ENCODE data around the gene NT5DC2. TPM values are rescaled to one million over a fixed set of nuclear protein-coding genes. Genes with fewer than 3 reads are reported as not detected.

The NT5DC2 gene
- total RNA-seq, 2 experiments from 2014 or later: 118 to 144 TPM

GRCh38 chr3:52523386-52524257, 10.0 kb downstream of the NT5DC2 start:
- Histone ChIP-seq H3K9me3 (ENCODE audit: low read length) (no peaks in the 10 kb centered on the region), H3K4me2 (ENCODE audit: low read length) (no peak overlapping the region), H3K27ac (ENCODE audit: low read depth, low read length, poor library complexity, severe bottlenecking) (no peak overlapping the region), H3K4me1 (ENCODE audit: insufficient read depth, low read length, poor library complexity, severe bottlenecking) (no peaks in the 10 kb centered on the region), H3K4me3 (ENCODE audit: low read depth, low read length, poor library complexity, severe bottlenecking) (no peak overlapping the region), H3K79me2 (ENCODE audit: insufficient read depth, low read depth, low read length) (no peaks in the 10 kb centered on the region), H2AFZ (ENCODE audit: low read length) (no peak overlapping the region), H3K36me3 (ENCODE audit: insufficient read depth, low read length) (peaks cover 34% of the 10 kb centered on the region), H3K9me2 (ENCODE audit: insufficient read depth, low read length) (no peaks in the 10 kb centered on the region), H4K20me1 (ENCODE audit: insufficient read depth, low read length) (no peaks in the 10 kb centered on the region)
- intact Hi-C loops (cut with micrococcal nuclease; ENCODE audit: unreplicated experiment): no loop called here
- TF ChIP-seq CTCF (conservative IDR thresholded peaks at IDR 0.05; ENCODE audit: low read length) (no peak), EZH2phosphoT487 (IDR thresholded peaks at IDR 0.05; ENCODE audit: borderline replicate concordance, low read depth, low read length) (no peak)
- ChIA-PET POLR2A (no interaction called here), CTCF (ENCODE audit: unreplicated experiment) (no interaction called here)
- DNase-seq (ENCODE audit: low spot score): no peak
- BruUV-seq (replicated peaks): no TSS peak

- Histone ChIP-seq H3K27ac (ENCODE audit: low read depth, low read length, poor library complexity, severe bottlenecking) (no peak overlapping the region), H3K9me3 (ENCODE audit: low read length) (no peaks in the 10 kb centered on the region), H3K4me1 (ENCODE audit: insufficient read depth, low read length, poor library complexity, severe bottlenecking) (no peaks in the 10 kb centered on the region), H3K4me2 (ENCODE audit: low read length) (no peak overlapping the region), H3K9me2 (ENCODE audit: insufficient read depth, low read length) (no peaks in the 10 kb centered on the region), H3K36me3 (ENCODE audit: insufficient read depth, low read length) (peaks cover 28% of the 10 kb centered on the region), H3K79me2 (ENCODE audit: insufficient read depth, low read depth, low read length) (no peaks in the 10 kb centered on the region), H3K4me3 (ENCODE audit: low read depth, low read length, poor library complexity, severe bottlenecking) (no peak overlapping the region), H2AFZ (ENCODE audit: low read length) (no peak overlapping the region), H4K20me1 (ENCODE audit: insufficient read depth, low read length) (no peaks in the 10 kb centered on the region)
- CTCF ChIA-PET (ENCODE audit: unreplicated experiment): no interaction called here
- POLR2A ChIA-PET: no interaction called here
- no peak for DNase-seq (ENCODE audit: low spot score)
- intact Hi-C loops (cut with micrococcal nuclease; ENCODE audit: unreplicated experiment): no loop called here
- no peak for TF ChIP-seq EZH2phosphoT487 (IDR thresholded peaks at IDR 0.05; ENCODE audit: borderline replicate concordance, low read depth, low read length)
- no peak for TF ChIP-seq CTCF (conservative IDR thresholded peaks at IDR 0.05; ENCODE audit: low read length)
- no TSS peak for BruUV-seq (replicated peaks)
Measured at GRCh38 chr3:52522651-52523251, 10.9 kb downstream of the NT5DC2 start.

All from OCI-LY7 (cell line).